SU-DHL-6 (cell line): ENCODE measurements around the gene IFT25.

ENCODE experiments used
- CTCF ChIP-seq: fragments of 200-600 bp; sonication (generic); IDR thresholded peaks from one replicate; pipeline ENCODE4 v1.5.1; 2017; ENCODE audit warnings: antibody characterized with exemption, mild to moderate bottlenecking, low read length, moderate library complexity; ENCODE audit not compliant: insufficient read depth, poor library complexity, severe bottlenecking
- EZH2phosphoT487 ChIP-seq: fragments of 200-600 bp; sonication (generic), shearing (Covaris generic); conservative IDR thresholded peaks from 2 replicates; pipeline ENCODE4 v1.6.1; 2018; ENCODE audit warnings: mild to moderate bottlenecking, antibody characterized with exemption, low read length, moderate library complexity, mixed read lengths

- TF ChIP-seq CTCF: no peak
- TF ChIP-seq EZH2phosphoT487: no peak
Observed at GRCh38 chr1:53992085-53992874, 46.8 kb upstream of the IFT25 start.
